Epithelial cell of prostate (primary cell): ENCODE data around the gene NAE1.
"Not testable (repeated sequence)": the region's sequence is repeated elsewhere in the genome, so short reads cannot be mapped to it uniquely, and the experiment has no call there.

ENCODE experiments used
- DNase-seq: peaks from one replicate; pipeline ENCODE4 v3.0.0-alpha.2; 2011; ENCODE audit warnings: low read depth, low spot score
- H3K27ac ChIP-seq: fragments of 450-650 bp; 2 replicates; pipeline ENCODE4 v1.5.1; 2017; ENCODE audit warnings: mild to moderate bottlenecking

The NAE1 gene

DNA sequence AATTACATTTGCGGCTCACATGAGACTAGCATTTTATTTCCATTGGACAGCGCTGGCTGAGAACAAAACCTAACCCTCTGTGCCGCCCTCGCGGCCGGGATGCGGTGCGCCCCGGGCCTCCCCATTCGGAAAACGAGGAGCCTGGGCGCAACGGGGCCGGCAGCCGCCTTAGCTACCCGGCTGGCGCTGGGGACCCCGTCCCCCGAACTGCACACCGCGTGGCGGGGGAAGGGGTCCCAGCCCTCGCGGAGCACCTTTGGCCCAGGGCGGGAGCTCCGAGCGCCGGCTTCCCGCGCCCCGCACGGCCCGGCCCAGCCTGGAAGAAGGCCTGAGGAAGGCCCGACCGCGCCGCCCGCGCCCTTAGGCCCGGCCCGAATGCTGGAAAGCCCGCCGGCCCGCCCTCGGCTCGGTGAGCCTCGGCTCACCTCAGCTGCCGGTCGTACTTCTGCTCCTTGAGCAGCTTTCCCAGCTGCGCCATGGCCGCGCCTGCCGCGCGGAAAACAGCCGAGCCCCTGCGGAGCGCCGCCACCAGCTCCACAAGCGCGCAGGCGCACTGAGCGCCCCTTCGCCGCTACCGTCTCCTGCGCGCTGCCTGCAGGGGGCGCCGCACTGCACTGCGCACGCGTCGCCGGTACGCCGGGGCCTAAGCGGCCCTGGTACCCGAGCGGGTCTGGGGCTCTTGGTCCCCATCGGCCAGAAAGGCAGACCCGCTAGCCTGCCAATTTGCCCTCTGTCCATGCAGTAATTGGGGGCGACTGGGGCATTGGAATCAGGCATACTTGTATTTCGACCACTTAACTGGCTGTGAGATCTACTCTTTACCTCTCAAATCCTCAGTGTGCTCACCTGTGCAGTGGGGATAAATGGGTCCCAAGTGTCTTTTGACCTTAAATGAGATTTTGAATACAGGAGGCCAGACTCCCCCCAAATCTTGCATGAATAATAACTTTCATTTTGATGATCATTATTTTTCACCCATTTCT lies at the start of gene NAE1:
Gene NAE1 (minus strand): TSS at position 555 of the 983 bp plus-strand sequence. CDS start 77 bp downstream, at position 478.
- H3K27ac ChIP-seq: peak within 1 kb of the TSS; percentile 47
- no peak for DNase-seq

DNA sequence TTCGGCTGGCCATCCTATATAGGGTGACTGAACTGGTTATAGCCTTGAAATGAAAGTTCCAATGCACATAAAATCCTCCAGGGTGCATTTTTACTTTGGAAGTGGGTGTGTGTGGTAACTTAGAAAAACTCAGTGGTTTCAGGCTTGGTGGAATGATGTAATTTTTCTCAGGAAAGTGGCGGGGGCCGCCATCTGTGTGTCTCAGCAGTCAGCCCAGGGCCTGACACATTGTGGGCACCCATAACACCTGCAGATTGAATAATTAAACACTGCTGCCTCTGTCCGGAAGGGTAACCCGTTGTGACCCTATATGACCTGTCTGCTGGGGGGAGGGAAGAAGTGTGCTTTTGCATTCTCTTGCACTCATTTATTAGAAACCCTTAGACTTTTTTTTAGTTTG lies 47.3 kb upstream of the NAE1 start:
- no peak overlapping the region for H3K27ac ChIP-seq
- DNase-seq: no peak

DNA sequence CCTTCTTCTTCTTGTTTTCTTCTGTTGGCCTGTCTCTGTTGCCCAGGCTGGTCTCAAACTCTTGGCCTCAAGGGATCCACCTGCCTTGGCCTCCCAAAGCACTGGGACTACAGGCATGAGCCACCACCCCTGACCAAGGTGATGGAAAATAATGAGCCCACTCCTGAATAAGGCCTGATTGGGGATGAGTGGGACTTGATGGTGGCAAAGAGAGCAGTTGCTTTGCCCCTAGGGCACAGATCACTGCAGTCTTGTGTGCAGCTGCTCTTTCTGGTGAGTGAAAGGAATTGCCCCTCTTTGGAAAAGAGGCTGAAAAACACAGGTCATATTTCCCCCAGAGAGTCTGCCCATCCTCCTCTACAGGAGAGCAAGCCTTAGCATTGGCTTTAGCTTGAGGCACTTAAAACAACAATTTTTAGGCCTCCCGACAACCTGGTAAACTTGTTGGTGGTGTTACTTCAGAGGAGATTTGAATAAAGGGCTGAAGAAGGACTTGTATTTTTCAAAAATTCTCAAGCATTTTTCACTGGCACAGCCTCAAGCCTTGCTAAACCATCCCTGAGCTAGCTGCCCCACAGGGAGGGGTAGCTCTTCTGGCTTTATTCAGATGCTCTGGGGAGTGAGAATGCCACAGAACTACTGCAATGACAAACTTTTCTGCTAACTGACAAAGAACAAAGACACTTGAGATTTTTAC lies 43.5 kb upstream of the NAE1 start:
- DNase-seq: no peak

GRCh38 chr16:66873685-66874055 lies 42.9 kb upstream of the NAE1 start:
- no peak for DNase-seq
- H3K27ac ChIP-seq: peak overlapping the region; percentile 52

More for the DNA sequence above, 43.5 kb upstream of the NAE1 start:
- H3K27ac ChIP-seq: no peak overlapping the region

DNA sequence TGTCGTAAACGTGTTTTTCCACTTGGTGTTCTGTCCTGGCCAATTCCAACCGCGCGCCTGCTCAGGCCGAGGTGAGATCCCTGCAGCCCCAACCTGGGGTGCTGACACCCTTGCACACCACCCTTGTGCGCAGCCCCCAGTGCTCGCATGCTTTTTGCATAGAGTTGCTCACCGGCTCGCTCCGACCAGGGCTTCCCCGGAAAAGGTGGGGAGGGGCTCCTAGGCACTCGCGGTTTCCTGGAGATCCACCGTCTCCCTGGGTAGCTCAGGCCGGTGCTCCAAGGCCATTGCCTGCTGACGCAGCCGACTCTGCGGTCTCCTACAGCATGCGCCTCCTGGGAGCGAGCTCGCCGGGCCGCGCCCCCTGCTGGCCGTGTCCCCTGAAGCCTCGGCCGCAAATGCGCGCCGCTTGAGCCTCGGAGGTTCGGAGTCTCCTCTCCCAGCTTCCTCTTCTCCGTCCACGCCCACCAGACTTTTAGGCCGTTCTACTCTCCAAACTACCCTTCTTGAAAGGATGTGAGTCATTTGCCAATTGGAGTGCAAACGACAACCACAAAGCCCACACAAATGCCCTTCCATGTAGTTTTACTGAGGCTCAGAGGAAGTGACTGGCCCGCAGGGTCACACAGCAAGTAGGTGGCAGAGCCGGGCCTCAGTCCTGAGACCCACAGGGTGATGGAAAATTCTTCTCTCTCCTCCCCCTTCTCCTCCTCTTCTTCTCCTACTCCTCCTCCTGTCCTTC lies 42.3 kb upstream of the NAE1 start:
- H3K27ac ChIP-seq: peak overlapping the region; percentile 52
- peak; percentile 90 for DNase-seq

DNA sequence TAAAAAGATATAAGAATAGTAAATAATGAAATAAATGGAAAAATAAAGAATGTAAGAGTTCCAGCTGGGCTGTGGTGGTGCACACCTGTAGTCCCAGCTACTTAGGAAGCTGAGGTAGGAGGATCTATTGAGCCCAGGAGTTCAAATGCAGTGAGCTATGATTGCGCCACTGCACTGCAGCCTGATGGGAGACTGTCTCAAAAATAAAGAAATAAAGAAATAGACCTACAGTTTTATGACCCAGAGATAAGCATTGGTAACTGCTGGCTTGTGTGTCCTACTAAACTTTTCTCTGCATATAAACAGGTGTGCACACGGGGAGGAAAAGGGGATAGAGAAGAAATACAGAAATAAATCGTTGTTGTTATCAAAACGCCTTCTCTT lies 41.8 kb upstream of the NAE1 start:
- peak overlapping the region; percentile 52 for H3K27ac ChIP-seq
- no peak for DNase-seq

- no peak overlapping the region for H3K27ac ChIP-seq
- DNase-seq: no peak
These were observed 41.1 kb upstream of the NAE1 start for GRCh38 chr16:66871840-66872239.

DNA sequence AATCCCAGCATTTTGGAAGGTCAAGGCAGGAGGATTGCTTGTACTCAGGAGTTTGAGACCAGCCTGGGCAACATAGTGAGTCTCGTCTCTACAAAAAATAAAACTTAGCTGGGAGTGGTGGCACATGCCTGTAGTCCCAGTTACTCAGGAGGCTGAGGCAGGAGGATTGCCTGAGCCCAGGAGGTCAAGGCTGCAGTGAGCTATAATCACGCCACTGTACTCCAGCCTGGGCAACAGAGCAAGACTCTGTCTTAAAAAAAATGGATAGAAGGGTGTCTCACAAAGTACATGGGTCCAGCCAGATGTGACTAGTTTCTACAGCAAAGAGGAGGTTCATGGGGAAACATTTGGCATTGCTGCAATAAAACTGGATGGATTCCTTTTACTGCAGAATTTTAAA lies 40.6 kb upstream of the NAE1 start:
- DNase-seq, H3K27ac ChIP-seq: not testable (repeated sequence)

GRCh38 chr16:66869424-66869823 lies 38.6 kb upstream of the NAE1 start:
- H3K27ac ChIP-seq: no peak overlapping the region
- no peak for DNase-seq

GRCh38 chr16:66863707-66864106 lies 32.9 kb upstream of the NAE1 start:
- no peak for DNase-seq

GRCh38 chr16:66862023-66862520 lies 31.3 kb upstream of the NAE1 start:
- DNase-seq: no peak

More at GRCh38 chr16:66863707-66864106, 32.9 kb upstream of the NAE1 start:
- H3K27ac ChIP-seq: no peak overlapping the region

GRCh38 chr16:66859397-66860068 lies 28.8 kb upstream of the NAE1 start:
- DNase-seq: no peak
- no peak overlapping the region for H3K27ac ChIP-seq

More at GRCh38 chr16:66862023-66862520, 31.3 kb upstream of the NAE1 start:
- H3K27ac ChIP-seq: no peak overlapping the region

- no peak for DNase-seq
- H3K27ac ChIP-seq: no peak overlapping the region
These were observed 28.1 kb upstream of the NAE1 start for GRCh38 chr16:66858740-66859396.

GRCh38 chr16:66857437-66857836 lies 26.7 kb upstream of the NAE1 start:
- H3K27ac ChIP-seq: no peak overlapping the region
- DNase-seq: no peak

GRCh38 chr16:66856801-66857200 lies 26.0 kb upstream of the NAE1 start:
- DNase-seq: no peak
- no peak overlapping the region for H3K27ac ChIP-seq

DNA sequence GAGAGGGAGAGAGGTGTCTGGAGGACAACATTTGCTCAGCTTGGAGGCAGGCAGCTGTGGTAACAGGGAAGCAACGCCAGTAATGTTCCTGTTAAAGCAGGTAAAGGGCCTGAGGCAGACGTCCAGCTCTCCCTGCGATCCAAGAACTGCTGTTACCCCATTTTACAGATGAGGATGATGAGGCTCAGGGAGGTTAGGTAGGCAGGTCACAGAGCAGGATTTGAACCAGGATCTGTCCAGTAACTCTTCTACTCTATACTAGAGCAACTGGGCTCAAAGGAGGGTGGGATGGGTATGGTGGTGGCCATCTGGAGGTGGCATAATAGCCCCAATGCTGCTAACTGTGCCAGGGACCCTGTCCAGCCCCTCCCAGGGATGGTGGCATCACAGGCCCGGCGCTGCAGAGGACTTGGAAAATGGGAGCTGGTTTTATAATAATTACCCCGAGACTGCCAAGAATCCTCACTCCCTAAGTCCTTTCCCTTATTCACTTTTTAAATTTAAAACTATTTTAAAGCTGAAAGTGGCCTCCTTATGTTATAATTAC lies 25.5 kb upstream of the NAE1 start:
- DNase-seq: no peak
- H3K27ac ChIP-seq: no peak overlapping the region

GRCh38 chr16:66853261-66854139 lies 22.7 kb upstream of the NAE1 start:
- H3K27ac ChIP-seq: no peak overlapping the region
- no peak for DNase-seq
